Activated CD8-positive, alpha-beta memory T cell treated with anti-CD3 and anti-CD28 coated beads, Interleukin-2, amount 10 ng/mL, durations not matched to agents 7 days and 5 days (primary cell): ENCODE measurements around the gene AASS. TPM values are rescaled to one million over a fixed set of nuclear protein-coding genes. Genes with fewer than 3 reads are reported as not detected.
"Not testable (repeated sequence)": the region's sequence is repeated elsewhere in the genome, so short reads cannot be mapped to it uniquely, and the experiment has no call there.

ENCODE experiments used
- ATAC-seq: fragments of 150-1000 bp; cut with Tn5 transposase; one replicate; pipeline ENCODE4 v1.10.0; 2021; ENCODE audit warnings: moderate library complexity
- CTCF ChIA-PET: fragments of 350-600 bp; sonication (Branson Sonifier 250); formaldehyde crosslinking; loops from one replicate; lab custom pipeline; 2021; ENCODE audit warnings: antibody characterized with exemption; lab: Charles Lee
- DNase-seq: peaks from one replicate; pipeline ENCODE4 v3.0.0-alpha.2; 2020
- H3K27ac Mint-ChIP-seq: one replicate; pipeline ENCODE4 v1.8.0; 2021; ENCODE audit warnings: mild to moderate bottlenecking, mixed read lengths
- H3K27me3 Mint-ChIP-seq: one replicate; pipeline ENCODE4 v1.8.0; 2021; ENCODE audit warnings: mixed read lengths
- H3K36me3 Mint-ChIP-seq: one replicate; pipeline ENCODE4 v1.8.0; 2021; ENCODE audit warnings: mild to moderate bottlenecking, mixed read lengths
- H3K4me1 Mint-ChIP-seq: one replicate; pipeline ENCODE4 v1.8.0; 2021; ENCODE audit warnings: mixed read lengths
- H3K4me3 Mint-ChIP-seq: one replicate; pipeline ENCODE4 v1.8.0; 2021; ENCODE audit warnings: mild to moderate bottlenecking, moderate library complexity, mixed read lengths
- H3K9me3 Mint-ChIP-seq: one replicate; pipeline ENCODE4 v1.8.0; 2022; ENCODE audit warnings: low read depth, mixed read lengths
- total RNA-seq, 2 experiments: library from RNA; stranded (reverse); gene quantifications; one replicate each; pipeline ENCODE4 v1.2.3, GENCODE V29; 2021

Gene AASS
- 1 to 10 TPM; 1.6 to 1.7 TPM for total RNA-seq

DNA sequence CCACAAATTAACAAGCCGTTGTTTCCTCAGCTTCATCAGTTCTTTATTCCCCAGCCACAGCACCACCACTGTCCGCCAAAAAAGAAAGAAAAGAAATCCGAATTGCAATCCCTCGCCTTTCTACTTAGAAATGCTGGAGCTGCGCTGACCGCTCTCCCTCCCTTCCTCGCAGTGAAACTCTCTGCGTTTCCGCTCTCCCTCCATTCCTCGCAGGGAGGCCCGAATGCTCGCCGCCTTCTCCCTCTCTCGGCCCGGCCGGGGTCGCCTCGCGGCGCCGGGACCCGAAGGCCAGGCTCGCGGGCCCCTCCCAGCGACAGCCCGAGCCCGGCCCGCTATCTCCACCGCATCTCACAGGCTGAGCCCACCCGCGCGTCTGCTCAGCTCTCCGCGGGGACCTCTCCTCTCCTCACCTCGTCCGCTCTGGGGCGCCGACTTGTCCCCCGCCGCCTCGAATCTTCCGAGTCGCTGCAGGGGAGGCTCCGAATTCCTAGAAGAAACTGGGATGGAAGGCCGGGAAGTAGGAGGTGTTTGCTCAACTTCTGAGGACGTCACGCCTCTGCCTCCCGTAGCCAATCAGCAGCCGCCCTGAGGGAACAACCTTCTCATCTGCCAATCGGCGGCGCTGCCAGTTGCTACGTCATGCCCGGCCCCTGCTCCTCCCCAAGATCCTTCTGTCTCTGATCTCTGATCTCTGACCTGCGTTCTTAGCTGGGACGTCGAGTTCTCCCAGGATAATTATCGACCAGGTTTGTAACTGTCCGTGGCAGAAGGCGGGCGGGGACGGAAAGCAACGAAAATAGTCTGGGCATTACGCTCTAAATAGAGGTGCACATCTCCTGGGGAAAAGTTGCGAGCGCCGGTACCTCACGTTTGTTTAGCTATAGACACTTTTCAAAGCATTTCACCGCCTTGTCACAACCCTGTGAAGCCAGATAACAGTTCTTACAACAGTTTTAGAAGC is at the start of gene AASS:
TSS of gene AASS (minus strand) at position 499 of the 961 bp plus-strand sequence. CDS start 10,523 bp downstream, outside the sequence.
- ATAC-seq (peak; percentile 99), DNase-seq (peak; percentile 84)
- no peaks in the 10 kb centered on the region for H3K9me3 Mint-ChIP-seq
- H3K4me1 Mint-ChIP-seq = peaks cover 20% of the 10 kb centered on the region
- peak within 1 kb of the TSS; percentile 84 for H3K4me3 Mint-ChIP-seq
- H3K36me3 Mint-ChIP-seq = no peaks in the 10 kb centered on the region
- H3K27ac Mint-ChIP-seq = peak within 1 kb of the TSS; percentile 62
- CTCF ChIA-PET = no interaction called here
- H3K27me3 Mint-ChIP-seq = peaks cover 29% of the 10 kb centered on the region

DNA sequence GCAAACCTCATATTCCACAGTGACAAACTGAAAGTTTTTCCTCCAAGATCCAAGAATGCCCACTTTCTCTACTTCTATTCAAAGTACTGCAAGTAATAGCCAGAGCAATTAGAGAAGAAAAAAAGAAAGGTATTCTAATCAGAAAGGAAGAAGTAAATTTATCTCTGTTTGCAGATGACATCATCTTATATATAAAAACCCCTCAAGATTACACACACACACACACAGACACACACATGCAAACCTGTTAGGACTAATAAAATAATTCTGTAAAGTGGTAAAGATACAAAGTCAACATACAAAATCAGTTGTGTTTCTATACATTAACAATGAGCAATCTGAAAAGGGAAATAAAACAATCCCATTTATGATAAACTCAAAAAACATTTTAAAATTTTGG is 44.7 kb upstream of the AASS start:
- CTCF ChIA-PET = interaction anchor here (0.9 kb wide), 1 partner anchor 10 kb away, joined by 3 read pairs; no protein-coding TSS in a partner anchor
- no peaks in the 10 kb centered on the region for H3K27me3 Mint-ChIP-seq
- DNase-seq (no peak), ATAC-seq (no peak)
- H3K27ac Mint-ChIP-seq = no peak overlapping the region
- no peak overlapping the region for H3K4me3 Mint-ChIP-seq
- H3K36me3 Mint-ChIP-seq = no peaks in the 10 kb centered on the region
- no peaks in the 10 kb centered on the region for H3K9me3 Mint-ChIP-seq
- no peaks in the 10 kb centered on the region for H3K4me1 Mint-ChIP-seq

DNA sequence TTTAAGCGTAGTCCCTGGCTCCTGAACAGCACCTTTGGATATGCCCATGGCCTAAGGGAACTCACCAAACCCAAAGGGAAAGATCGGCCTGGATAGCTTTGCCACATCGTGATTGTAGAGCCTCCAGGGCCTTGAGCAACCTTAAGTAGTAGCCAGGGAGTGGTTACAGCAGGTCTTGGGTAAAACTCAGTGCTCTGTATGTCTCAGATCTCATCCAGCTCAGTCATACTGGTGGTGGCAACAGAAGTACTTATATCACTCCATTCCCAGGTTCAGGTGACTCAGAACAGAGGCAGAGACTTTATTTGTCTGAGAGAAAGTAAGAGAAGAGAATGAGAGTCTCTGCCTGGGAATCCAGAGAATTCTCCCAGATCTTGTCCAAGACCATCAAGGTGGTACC is 39.1 kb upstream of the AASS start:
- H3K27ac Mint-ChIP-seq = no peak overlapping the region
- DNase-seq = no peak
- no peak for ATAC-seq
- no peaks in the 10 kb centered on the region for H3K4me1 Mint-ChIP-seq
- H3K4me3 Mint-ChIP-seq = no peak overlapping the region
- no peaks in the 10 kb centered on the region for H3K36me3 Mint-ChIP-seq
- CTCF ChIA-PET = no interaction called here
- no peaks in the 10 kb centered on the region for H3K9me3 Mint-ChIP-seq
- no peaks in the 10 kb centered on the region for H3K27me3 Mint-ChIP-seq

DNA sequence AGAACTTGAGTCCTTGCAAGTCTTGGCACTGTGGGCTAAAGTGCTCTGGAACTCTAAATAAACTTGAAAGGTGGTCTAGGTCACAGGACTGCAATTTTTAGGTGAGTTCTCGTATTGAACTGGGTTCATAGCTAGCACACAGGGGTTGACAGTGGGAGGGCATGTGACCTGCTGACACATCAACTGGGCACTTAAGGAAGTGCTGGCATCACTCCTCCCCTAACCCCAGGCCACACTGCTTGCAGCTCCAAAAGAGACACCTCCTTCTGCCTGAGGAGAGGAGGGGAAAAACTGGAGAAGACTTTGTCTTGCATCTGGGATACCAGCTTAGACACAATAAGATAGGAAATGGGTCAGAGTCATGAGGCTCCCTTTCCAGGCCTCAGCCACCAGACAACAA is 38.0 kb upstream of the AASS start:
- no peak overlapping the region for H3K27ac Mint-ChIP-seq
- H3K4me3 Mint-ChIP-seq = no peak overlapping the region
- no peak for DNase-seq
- peaks cover under 1% of the 10 kb centered on the region for H3K9me3 Mint-ChIP-seq
- no peak for ATAC-seq
- no peaks in the 10 kb centered on the region for H3K36me3 Mint-ChIP-seq
- CTCF ChIA-PET = no interaction called here
- no peaks in the 10 kb centered on the region for H3K27me3 Mint-ChIP-seq
- H3K4me1 Mint-ChIP-seq = no peaks in the 10 kb centered on the region

DNA sequence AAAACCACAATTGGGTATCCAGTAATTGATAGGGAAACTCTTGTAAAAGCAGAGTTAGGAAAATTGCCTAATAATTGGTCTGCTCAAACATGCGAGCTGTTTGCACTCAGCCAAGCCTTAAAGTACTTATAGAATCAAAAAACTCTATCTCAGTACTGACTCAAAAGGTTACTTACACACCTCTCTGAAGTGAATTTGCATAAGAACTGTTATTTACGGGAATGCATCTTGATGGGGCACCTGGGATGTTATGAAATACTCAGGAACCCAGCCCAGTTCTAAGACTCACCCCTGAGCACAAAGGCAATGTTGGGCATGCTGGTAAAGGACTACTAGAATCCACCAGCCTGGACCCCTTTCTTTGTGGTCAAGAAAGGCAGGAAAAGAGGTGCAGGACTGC is 28.1 kb upstream of the AASS start:
- H3K9me3 Mint-ChIP-seq, H3K27ac Mint-ChIP-seq, DNase-seq, CTCF ChIA-PET, ATAC-seq, H3K36me3 Mint-ChIP-seq, H3K4me3 Mint-ChIP-seq, H3K27me3 Mint-ChIP-seq, H3K4me1 Mint-ChIP-seq: not testable (repeated sequence)

DNA sequence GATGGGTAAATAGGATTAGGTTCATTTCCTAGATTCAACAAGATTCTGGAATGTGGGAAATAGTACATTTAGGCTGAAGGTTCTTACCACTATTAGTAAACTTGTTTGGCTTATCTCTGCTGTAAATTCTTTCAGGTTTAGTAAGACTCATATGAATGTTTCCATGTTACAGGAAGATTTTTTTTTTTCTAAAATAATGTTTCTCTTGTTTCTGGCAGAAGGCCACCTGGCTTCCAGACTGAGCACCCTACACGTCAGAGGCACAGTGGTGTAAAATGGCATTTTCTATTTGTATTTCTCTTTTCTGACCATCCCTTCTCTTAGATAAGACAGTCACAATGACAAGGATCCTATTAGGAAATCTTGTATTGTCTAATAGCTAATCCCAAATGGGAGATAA is 22.7 kb upstream of the AASS start:
- CTCF ChIA-PET = no interaction called here
- H3K9me3 Mint-ChIP-seq = no peaks in the 10 kb centered on the region
- no peaks in the 10 kb centered on the region for H3K27me3 Mint-ChIP-seq
- H3K36me3 Mint-ChIP-seq = no peaks in the 10 kb centered on the region
- H3K4me1 Mint-ChIP-seq = no peaks in the 10 kb centered on the region
- DNase-seq (no peak), ATAC-seq (no peak)
- H3K27ac Mint-ChIP-seq = no peak overlapping the region
- H3K4me3 Mint-ChIP-seq = no peak overlapping the region

DNA sequence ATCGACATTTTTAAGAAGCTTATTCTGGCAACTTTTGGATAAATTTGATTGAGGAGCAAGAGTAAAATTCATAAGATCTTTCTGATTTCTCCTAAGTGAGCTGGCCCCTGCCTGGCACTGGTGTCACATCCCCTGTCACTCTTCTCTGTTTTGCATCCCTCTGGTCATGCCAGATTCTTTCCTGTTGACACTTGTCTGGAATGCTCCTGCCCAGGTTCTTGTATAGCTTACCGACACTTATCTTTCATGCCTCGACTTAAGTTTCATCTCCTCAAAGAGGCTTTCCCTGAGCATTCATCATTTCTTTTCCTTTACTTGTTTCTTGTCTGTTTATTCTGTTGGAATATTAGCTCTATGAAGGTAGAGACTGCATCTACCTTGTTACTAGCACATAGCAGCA is 22.2 kb upstream of the AASS start:
- no peak overlapping the region for H3K4me3 Mint-ChIP-seq
- DNase-seq (no peak), ATAC-seq (no peak)
- H3K9me3 Mint-ChIP-seq = no peaks in the 10 kb centered on the region
- no peaks in the 10 kb centered on the region for H3K4me1 Mint-ChIP-seq
- H3K36me3 Mint-ChIP-seq = no peaks in the 10 kb centered on the region
- H3K27ac Mint-ChIP-seq = no peak overlapping the region
- H3K27me3 Mint-ChIP-seq = no peaks in the 10 kb centered on the region
- CTCF ChIA-PET = no interaction called here

DNA sequence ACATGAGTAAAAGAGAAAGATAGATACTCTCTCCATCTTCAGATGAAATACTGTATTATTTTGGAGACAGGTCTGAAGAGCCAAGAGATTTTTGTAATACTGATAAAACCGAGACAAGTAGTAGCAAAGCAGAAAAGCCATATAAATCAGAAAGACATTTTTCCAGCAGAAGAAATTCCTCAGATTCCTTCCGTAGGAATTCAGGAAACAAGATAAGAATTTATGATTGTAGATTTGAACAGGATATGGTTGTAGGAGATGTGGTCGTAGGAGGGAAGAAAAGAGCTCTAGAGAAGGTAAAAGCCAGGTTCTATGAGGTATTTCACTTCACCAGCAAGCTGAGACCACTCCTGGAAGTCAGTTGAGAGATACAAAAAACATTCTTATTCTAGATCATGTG is 17.6 kb upstream of the AASS start:
- H3K9me3 Mint-ChIP-seq = no peaks in the 10 kb centered on the region
- DNase-seq (no peak), ATAC-seq (no peak)
- H3K27ac Mint-ChIP-seq = no peak overlapping the region
- H3K4me3 Mint-ChIP-seq = no peak overlapping the region
- H3K27me3 Mint-ChIP-seq = no peaks in the 10 kb centered on the region
- H3K36me3 Mint-ChIP-seq = no peaks in the 10 kb centered on the region
- CTCF ChIA-PET = no interaction called here
- H3K4me1 Mint-ChIP-seq = no peaks in the 10 kb centered on the region

DNA sequence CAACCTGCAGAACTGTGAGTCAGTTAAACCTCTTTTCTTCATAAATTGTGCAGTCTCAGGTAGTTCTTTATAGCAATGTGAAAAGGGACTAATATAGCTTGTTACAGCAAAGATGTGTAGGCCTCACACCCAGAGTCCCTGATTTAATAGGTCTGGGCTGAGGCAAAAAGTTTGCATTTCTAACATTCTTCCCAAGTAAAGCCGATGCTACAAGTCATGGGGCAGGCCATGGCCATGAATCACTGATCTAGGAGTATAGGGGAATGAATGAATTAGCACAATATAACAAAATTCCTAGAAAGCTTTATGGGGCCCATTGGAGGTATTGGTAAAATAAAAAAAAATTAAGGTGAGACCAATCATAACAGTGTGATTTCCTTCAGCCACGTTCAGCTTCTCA is 11.5 kb upstream of the AASS start:
- CTCF ChIA-PET = no interaction called here
- no peaks in the 10 kb centered on the region for H3K36me3 Mint-ChIP-seq
- H3K4me3 Mint-ChIP-seq = no peak overlapping the region
- DNase-seq (no peak), ATAC-seq (no peak)
- no peaks in the 10 kb centered on the region for H3K4me1 Mint-ChIP-seq
- no peak overlapping the region for H3K27ac Mint-ChIP-seq
- H3K27me3 Mint-ChIP-seq = no peaks in the 10 kb centered on the region
- H3K9me3 Mint-ChIP-seq = peaks cover 2% of the 10 kb centered on the region

DNA sequence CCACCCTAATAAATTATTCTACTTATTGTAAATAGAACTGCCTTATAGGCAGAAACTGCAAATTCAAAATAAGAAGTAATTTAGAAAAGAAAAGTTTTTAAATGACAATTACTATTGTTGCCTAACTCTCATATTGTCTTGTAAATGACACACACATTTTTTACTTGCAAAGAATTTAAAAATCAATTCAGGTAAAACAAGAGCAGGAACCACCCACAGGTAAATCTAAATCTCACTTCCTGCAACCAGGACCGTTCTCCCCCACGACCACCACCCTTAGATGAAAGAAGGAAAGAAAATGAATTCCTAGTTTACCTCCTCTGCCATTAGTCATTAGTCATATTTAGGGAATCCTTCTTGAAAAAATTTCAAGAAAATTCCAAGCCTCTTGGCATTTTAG is 4.8 kb upstream of the AASS start:
- Mint-ChIP-seq H3K27me3 (peaks cover 12% of the 10 kb centered on the region), H3K4me1 (peaks cover 9% of the 10 kb centered on the region), H3K9me3 (no peaks in the 10 kb centered on the region), H3K27ac (no peak overlapping the region), H3K36me3 (no peaks in the 10 kb centered on the region), H3K4me3 (no peak overlapping the region)
- ATAC-seq (no peak), DNase-seq (no peak)
- CTCF ChIA-PET = no interaction called here

DNA sequence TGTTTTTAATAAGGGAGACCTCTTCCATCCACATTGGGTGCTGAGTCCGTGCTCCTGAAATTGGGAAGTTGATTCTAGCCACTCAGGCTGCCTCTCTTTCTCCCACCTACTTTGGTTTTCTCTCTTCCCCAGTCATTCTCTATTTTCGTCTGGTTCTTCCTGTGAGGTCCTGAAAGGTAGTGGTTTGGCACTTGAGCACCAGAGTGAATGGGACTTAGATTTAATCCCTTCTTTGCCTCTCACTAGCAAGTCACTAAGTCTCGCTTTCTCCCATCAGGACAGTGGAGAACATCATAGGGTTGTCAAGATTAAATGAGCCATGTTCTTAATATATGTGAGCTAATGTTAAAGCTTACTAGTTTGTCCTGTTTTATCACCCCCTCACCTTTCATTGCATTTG is 4.0 kb upstream of the AASS start:
- no peak overlapping the region for H3K27ac Mint-ChIP-seq
- H3K36me3 Mint-ChIP-seq = no peaks in the 10 kb centered on the region
- peaks cover 18% of the 10 kb centered on the region for H3K27me3 Mint-ChIP-seq
- no peak overlapping the region for H3K4me3 Mint-ChIP-seq
- CTCF ChIA-PET = no interaction called here
- ATAC-seq (no peak), DNase-seq (no peak)
- peaks cover 15% of the 10 kb centered on the region for H3K4me1 Mint-ChIP-seq
- no peaks in the 10 kb centered on the region for H3K9me3 Mint-ChIP-seq

DNA sequence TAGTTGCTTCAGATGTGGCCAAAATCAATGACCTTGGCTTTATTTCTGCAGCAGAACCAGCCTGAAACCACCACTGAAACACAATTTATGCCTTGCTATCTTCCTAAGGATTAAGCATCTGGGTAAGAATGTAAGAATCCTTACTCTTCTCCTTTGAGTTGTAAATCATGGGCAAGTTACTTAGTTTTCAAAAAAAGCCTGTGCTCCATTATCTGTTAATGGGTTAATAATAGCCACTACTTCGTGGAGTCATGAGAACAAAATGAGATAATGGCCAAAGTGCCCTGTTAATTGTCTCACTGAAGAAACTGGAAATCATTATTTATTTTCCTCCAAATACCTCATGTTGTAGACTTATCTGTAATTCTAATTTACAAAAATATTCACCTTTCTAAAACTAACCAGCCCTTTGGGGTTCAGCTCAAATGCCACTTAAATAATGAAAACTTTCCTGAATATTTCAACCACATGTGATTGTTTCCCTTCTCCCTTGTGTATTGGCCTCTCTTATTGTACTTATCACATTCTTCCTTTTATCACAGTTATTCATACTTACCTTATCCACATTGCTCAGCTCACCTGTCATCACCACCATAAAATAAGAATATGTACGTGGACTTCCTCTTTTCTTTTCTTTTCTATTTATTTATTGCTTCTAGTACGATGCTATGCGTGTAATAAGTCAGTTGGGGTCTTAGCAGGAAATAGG is 2.0 kb upstream of the AASS start:
- Mint-ChIP-seq H3K27me3 (peaks cover 29% of the 10 kb centered on the region), H3K36me3 (no peaks in the 10 kb centered on the region), H3K4me3 (no peak overlapping the region), H3K27ac (no peak overlapping the region), H3K4me1 (peaks cover 20% of the 10 kb centered on the region), H3K9me3 (no peaks in the 10 kb centered on the region)
- CTCF ChIA-PET = no interaction called here
- DNase-seq (no peak), ATAC-seq (no peak)

DNA sequence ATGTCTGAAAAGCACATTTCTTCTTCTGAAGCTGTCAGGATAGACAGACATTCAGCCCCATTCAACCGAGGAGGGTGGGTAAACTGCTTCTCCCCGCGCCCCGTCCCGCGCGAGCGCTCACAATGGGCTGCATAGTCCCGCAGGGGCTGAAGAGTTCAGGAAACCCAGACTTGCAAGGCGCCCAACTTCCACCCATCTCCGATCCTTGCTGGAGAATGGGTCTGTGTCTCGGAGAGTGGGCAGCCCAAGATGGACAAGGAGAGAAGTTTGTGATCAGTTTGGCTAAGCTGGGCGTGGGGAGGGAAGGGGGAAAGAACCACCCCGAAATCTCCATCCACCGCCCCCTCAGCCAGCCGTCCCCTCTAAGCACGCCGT is 686 bp downstream of the AASS start:
- peak overlapping the region; percentile 84 for H3K4me3 Mint-ChIP-seq
- peaks cover 29% of the 10 kb centered on the region for H3K27me3 Mint-ChIP-seq
- no peaks in the 10 kb centered on the region for H3K36me3 Mint-ChIP-seq
- peaks cover 20% of the 10 kb centered on the region for H3K4me1 Mint-ChIP-seq
- no peaks in the 10 kb centered on the region for H3K9me3 Mint-ChIP-seq
- DNase-seq = no peak
- CTCF ChIA-PET = no interaction called here
- H3K27ac Mint-ChIP-seq = no peak overlapping the region
- peak; percentile 24 for ATAC-seq

DNA sequence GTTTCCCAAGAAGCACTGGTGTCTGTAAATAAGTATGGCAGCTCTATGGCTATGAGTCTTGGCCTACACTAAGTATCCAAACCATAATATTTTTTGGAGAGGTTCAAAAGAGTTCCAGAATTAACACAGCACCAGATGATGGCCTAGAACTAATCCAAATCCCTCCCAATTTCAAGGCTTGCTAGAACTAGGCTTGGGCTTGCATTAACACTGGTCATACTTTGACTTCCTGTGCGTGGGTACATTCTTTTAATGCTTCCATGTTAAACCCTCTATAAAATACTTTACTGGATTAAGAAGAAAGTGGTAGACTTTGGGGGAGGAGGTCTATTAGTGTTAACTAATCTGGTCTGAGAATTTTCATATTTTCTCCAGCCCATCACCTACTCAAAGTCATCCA is 3.1 kb downstream of the AASS start:
- no peak overlapping the region for H3K4me3 Mint-ChIP-seq
- peaks cover 20% of the 10 kb centered on the region for H3K4me1 Mint-ChIP-seq
- DNase-seq = no peak
- CTCF ChIA-PET = no interaction called here
- no peaks in the 10 kb centered on the region for H3K9me3 Mint-ChIP-seq
- peaks cover 31% of the 10 kb centered on the region for H3K27me3 Mint-ChIP-seq
- H3K27ac Mint-ChIP-seq = no peak overlapping the region
- H3K36me3 Mint-ChIP-seq = no peaks in the 10 kb centered on the region
- no peak for ATAC-seq
